T-helper 9 cell (primary cell): ENCODE data around the gene BRINP2.
"Not testable (repeated sequence)": the region's sequence is repeated elsewhere in the genome, so short reads cannot be mapped to it uniquely, and the experiment has no call there.

ENCODE experiments used
- DNase-seq: peaks from one replicate; pipeline ENCODE4 v3.0.0-alpha.2; 2020

BRINP2 gene

DNA sequence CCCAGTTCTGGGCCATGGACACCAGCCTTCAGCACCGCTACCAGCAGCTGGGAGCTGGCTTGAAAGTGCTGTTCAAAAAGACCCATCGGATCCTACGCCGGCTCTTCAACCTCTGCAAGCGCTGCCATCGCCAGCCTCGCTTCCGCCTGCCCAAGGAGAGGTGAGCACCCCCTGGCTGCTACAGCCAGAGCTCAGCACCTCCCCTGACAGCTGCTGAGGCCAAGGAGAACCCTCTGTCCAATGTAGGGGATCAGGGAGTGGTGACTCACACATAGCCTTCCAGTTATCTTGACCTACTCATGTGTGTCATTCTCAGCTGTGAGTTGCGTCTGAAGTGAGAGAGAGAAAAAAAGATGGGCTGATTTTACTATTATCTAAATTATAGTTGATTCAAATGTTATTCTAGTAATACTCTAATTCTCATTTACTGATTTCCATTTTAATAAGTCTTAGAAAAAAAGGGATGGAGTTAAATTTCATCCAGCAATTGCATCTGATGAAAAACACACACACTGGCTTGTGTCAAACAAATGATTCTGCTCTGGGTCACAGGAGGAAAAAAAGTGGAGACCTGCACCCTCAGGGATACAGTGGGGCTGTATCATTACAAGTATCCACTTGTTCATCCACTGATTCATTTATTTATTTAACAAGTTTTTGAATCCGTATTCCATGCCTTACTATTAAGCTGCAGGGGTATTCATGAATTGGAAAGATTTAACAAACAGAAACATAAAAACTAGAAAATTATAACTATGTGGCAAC lies 108.0 kb downstream of the BRINP2 start:
- no peak for DNase-seq

DNA sequence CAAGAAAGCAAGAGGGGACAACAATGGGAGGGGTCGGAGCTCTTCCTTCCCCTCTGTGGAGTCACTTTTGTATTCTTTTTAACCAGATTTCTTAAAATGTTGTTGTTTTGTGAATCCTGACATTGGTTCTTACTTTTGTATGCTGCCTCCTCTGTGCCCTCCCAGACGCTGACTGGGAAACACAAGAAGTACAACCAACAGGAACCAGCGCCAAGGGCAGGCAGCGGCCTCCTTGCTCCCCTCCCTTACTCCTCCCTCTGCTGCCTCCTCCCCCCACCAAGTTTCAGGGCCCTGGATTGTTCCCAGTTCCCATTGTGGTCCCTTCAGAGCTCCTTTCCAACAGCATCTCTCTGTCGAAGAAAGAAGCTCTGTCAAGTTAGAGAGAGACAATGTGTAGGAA lies 111.1 kb downstream of the BRINP2 start:
- no peak for DNase-seq

DNA sequence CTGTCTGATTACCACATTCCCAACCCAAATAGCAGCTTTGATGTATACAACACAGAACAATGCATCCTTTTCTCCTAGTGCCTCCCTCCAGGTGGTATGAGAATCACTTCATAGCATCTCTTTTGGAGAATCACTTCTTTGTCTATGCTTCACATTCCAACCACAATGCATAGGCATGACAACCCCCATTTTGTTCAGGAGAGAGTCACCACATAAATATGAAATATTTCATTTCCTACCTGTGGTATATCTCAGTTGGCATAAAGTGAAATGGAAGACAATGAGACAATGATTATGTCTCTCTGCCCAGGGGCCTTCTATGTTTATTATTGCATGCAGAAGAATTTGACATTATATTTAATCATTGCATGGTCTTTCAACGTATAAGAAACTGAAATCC lies 112.2 kb downstream of the BRINP2 start:
- DNase-seq: no peak

GRCh38 chr1:177283380-177283779 lies 112.6 kb downstream of the BRINP2 start:
- DNase-seq: no peak

DNA sequence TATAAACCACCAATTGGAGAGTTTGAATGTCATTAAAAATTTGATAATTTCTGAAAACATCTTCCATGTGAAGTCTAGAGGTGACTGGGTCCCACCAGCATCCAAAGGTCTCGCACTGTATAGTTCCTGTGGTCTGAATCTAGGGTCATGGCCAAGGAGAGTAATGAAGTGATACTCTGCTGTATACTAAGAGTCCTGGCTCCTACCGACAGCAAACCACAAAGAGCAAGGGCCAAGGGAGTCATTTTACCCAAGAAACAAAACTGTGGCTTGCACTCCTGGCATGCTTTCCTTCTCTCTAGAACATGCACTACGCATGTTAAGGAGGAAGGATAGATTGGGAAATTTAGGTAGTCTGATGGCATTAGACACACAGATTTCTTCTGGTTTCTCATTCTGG lies 115.6 kb downstream of the BRINP2 start:
- no peak for DNase-seq

- no peak for DNase-seq
Measured at GRCh38 chr1:177287270-177287669, 116.5 kb downstream of the BRINP2 start.

- DNase-seq: no peak
Measured at GRCh38 chr1:177287994-177288393, 117.2 kb downstream of the BRINP2 start.

DNA sequence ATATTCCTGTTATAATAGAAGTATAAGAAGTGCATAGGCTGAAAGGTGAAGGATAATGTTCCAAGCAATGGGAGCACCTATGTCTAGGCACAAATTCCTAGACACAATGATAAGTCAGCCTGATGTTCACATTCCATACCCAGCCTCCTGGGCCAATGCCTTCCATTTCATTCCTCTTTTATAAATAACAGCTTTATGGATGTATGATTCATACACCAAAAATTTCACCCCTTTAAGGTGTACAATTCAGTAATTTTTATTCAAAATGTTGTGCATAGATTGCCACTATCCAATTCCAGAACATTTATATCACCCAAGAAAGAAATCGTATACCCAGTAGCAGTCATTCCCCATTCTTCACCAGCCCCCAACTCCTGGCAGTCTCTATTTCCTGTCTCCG lies 118.8 kb downstream of the BRINP2 start:
- no peak for DNase-seq

DNA sequence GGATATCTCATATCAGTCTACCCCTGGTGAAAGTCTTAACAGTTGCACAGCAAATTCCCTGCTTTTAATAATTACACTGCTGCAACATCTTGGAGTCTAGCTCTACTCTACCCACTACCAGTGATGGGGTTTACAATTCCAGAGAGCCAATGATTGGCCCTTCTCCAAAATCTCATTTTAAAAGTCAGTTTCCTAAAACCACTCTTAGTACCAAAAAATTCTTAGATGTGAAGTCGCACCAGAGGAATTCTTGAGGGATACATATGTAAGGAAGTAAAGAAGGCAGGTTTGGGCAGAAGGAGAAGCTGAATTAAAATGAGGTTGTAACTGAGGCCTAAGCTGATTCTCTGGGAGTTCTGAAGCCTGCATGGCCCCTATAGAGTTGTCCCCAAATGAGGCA lies 129.7 kb downstream of the BRINP2 start:
- DNase-seq: no peak

GRCh38 chr1:177301425-177302124 lies 130.8 kb downstream of the BRINP2 start:
- DNase-seq: no peak

GRCh38 chr1:177302357-177303044 lies 131.7 kb downstream of the BRINP2 start:
- no peak for DNase-seq

GRCh38 chr1:177305040-177306018 lies 134.6 kb downstream of the BRINP2 start:
- no peak for DNase-seq

DNA sequence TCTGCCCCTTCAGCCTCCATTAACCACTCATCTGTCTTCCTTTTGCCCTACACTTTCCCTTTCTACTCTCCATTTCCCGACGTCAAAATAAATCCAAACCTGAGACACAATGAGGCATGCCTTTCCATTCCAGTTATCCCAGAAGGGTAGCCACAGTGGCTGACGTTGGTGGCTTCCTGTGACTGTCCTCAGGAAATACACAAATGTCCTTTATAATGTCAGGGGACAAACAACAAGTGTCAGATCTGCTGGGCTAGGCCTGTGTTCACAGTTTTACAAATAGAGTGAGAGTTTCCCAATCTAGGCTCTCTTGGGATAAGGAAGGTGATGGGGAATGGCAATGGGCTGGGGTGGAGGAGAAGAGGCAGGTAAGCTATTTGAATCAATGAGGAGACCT lies 135.3 kb downstream of the BRINP2 start:
- DNase-seq: no peak

- DNase-seq: no peak
Measured at GRCh38 chr1:177306981-177307380, 136.2 kb downstream of the BRINP2 start.

DNA sequence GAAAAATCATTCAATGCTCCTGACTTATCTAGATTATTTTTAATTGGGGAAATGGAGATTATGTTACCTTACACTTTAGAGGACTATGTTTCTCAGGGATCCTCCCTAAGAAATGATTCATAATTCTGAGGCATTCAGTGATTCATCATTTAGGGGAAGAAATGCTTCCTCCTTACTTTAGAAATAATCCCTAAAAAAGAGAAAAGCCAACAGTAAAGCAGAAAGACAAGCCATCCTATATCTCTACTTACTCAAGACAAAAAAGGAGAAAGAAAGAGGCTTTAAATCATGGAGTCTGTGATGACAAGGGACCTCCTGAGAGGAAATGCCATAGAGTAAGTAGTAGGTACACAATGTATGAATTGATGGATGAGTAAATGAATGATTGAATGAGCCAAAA lies 137.0 kb downstream of the BRINP2 start:
- DNase-seq: no peak

DNA sequence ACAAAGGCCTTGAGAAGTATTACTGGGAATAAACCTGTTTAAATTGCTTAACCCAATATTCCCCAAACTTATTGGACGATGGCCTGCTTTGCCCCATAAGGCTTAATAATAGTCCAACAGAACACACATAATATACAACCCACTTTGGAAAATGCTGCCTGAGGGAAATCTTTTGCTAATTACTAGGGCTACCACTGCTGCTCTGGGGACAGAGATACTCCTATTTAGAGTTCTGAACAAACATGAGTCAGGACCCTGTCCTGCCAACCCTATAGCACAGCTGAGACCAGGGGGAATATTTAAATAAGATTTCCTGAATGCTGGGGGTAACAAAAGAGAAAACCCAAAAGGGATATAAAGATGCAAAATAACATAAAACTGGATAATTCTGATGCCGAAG lies 139.1 kb downstream of the BRINP2 start:
- DNase-seq: no peak

DNA sequence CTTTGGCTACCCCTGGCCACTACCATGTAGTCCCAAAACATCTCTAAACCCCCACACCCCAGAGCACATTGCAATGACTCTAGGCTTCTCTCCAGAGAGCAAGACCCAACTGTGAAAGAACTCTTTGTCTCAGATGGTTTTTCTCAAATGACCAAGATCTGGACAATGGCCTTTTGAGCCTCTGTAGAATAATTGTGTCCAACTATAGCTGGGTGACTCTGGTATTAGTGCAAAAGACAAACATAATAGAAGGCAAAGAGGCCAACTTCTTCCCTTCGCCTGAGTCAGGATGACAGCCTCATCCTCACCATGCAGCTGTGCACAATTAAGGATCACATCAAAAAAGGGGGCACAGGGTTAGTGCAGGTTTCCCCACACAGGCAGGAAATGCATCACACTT lies 139.6 kb downstream of the BRINP2 start:
- no peak for DNase-seq

- no peak for DNase-seq
Measured at GRCh38 chr1:177311111-177311510, 140.4 kb downstream of the BRINP2 start.

GRCh38 chr1:177311586-177311985 lies 140.8 kb downstream of the BRINP2 start:
- DNase-seq: no peak

GRCh38 chr1:177315261-177315660 lies 144.5 kb downstream of the BRINP2 start:
- no peak for DNase-seq

- no peak for DNase-seq
Measured at GRCh38 chr1:177315761-177316160, 145.0 kb downstream of the BRINP2 start.

DNA sequence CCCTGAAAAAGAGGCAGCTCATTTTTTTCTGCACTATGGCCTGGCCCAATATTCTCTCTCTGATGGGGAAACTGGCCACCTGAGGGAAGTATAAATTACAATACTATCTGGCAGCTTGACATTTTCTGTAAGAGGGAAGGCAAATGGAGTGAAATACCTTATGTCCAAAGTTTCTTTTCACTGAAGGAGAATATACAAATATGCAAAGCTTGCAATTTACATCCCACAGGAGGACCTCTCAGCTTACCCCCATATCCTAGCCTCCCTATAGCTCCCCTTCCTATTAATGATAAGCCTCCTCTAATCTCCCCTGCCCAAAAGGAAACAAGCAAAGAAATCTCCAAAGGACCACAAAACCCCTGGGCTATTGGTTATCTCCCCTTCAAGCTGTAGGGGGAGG lies 150.7 kb downstream of the BRINP2 start:
- DNase-seq: not testable (repeated sequence)

DNA sequence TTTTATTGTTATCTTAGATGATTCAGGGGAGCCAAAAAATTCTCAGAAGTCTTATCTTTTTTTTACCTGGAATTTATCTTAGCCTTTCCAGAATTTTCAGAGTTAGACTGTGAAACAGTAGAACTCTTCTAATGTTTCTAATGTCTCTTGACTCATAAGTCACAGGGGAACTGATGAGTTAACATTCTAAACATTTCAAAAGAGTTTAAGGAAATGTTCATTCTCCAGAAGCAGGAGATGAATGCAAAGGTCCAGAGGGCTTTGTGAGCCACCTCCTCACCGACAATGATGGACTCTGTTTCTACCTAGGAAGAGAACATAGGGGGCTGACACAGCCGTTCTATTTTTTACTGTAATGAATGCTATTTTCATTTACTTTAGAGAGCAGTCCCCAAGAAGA lies 157.5 kb downstream of the BRINP2 start:
- DNase-seq: no peak
